GM19240 (cell line): ENCODE data around the gene DSG4.
"Not testable (repeated sequence)": the region's sequence is repeated elsewhere in the genome, so short reads cannot be mapped to it uniquely, and the experiment has no call there.

Experiments
- DNase-seq: peaks from one replicate; pipeline ENCODE4 v3.0.0; 2011; ENCODE audit warnings: low spot score; ENCODE audit not compliant: insufficient read length

DSG4 gene, protein sequence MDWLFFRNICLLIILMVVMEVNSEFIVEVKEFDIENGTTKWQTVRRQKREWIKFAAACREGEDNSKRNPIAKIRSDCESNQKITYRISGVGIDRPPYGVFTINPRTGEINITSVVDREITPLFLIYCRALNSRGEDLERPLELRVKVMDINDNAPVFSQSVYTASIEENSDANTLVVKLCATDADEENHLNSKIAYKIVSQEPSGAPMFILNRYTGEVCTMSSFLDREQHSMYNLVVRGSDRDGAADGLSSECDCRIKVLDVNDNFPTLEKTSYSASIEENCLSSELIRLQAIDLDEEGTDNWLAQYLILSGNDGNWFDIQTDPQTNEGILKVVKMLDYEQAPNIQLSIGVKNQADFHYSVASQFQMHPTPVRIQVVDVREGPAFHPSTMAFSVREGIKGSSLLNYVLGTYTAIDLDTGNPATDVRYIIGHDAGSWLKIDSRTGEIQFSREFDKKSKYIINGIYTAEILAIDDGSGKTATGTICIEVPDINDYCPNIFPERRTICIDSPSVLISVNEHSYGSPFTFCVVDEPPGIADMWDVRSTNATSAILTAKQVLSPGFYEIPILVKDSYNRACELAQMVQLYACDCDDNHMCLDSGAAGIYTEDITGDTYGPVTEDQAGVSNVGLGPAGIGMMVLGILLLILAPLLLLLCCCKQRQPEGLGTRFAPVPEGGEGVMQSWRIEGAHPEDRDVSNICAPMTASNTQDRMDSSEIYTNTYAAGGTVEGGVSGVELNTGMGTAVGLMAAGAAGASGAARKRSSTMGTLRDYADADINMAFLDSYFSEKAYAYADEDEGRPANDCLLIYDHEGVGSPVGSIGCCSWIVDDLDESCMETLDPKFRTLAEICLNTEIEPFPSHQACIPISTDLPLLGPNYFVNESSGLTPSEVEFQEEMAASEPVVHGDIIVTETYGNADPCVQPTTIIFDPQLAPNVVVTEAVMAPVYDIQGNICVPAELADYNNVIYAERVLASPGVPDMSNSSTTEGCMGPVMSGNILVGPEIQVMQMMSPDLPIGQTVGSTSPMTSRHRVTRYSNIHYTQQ

DNA sequence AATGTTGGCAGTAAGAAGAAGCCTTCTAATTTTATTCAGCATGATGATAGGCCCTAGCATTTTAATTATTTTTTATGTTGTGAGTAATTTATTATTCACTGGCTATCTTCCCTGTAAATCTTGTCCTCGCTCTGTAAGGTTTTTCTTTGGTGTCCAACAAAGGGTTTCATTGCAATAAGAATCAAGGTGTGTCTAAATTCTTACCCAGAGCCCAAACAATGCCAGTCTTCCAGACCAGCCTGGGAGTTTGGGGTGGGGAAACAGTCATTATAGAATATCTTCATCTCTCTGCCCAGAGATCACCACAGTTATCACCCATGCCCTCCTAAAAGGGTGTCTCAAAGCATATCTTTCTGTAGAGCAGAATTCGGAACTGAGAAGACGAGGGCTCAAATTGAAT lies at the start of gene DSG4:
DSG4 (plus strand) TSS at position 301 of the 400 bp plus-strand sequence. CDS start 135 bp downstream, outside the sequence.
- DNase-seq, result no peak

DNA sequence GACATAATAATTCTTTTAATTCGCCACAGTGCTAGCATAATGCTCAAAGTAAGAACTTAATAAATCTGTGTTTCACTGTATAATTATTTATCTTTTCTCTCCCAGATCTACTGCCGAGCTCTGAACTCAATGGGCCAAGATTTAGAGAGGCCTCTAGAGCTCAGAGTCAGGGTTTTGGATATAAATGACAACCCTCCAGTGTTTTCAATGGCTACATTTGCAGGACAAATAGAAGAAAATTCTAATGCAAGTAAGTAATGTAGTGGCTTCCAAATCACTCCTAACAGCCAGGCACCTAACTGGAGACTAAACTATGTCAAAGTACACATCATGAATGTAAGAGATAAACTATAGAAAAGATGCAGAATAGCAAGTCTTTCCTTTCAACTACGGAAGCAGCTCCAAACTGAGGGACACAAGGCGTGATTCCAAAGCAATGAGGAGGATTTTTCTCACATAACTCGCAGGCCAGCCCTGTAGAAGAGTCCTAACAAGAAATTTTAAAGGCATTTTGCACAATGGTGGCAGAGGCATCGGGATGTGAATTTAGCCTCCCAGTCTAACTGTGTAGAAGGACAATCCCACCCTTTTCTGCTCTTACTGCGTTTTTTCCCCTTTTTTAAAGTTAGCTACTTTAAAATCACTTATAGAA lies 46.7 kb upstream of the DSG4 start:
- no peak for DNase-seq

DNA sequence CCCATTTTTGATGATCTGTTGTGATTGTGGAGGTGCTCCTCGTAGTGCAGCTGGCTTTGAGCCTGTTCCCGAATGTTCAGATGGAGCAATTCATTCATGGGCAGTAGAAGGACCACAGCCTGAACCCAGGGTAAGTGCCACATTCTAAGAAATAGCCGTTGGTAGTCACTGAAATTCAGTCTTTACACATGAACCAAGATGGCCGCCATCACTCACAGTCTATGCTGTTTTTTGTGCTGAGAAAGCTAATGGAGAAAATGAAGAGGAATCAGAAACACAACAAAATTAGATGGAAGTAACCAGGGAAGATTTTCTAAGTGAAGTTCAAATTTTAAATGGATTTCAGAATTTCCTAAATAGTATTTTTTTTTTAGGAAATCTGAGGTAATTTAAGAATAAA lies 33.1 kb upstream of the DSG4 start:
- no peak for DNase-seq

DNA sequence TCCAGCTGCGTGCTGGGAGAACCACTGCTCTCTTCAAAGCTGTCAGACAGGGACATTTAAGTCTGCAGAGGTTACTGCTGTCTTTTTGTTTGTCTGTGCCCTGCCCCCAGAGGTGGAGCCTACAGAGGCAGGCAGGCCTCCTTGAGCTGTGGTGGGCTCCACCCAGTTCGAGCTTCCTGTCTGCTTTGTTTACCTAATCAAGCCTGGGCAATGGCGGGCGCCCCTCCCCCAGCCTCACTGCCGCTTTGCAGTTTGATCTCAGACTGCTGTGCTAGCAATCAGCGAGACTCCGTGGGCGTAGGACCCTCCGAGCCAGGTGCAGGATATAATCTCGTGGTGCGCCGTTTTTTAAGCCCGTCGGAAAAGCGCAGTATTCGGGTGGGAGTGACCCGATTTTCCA lies 23.2 kb upstream of the DSG4 start:
- not testable (repeated sequence) for DNase-seq

DNA sequence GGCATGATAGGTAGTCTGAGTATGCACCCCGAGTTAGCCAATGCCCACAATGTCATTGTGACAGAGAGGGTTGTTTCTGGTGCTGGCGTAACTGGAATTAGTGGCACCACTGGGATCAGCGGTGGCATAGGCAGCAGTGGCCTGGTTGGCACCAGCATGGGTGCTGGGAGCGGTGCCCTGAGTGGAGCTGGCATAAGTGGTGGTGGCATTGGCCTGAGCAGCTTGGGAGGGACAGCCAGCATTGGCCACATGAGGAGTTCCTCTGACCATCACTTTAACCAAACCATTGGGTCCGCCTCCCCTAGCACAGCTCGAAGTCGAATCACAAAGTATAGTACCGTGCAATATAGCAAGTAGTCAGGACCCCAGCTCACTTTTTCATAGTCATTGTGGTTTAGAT lies 21.6 kb upstream of the DSG4 start:
- no peak for DNase-seq

DNA sequence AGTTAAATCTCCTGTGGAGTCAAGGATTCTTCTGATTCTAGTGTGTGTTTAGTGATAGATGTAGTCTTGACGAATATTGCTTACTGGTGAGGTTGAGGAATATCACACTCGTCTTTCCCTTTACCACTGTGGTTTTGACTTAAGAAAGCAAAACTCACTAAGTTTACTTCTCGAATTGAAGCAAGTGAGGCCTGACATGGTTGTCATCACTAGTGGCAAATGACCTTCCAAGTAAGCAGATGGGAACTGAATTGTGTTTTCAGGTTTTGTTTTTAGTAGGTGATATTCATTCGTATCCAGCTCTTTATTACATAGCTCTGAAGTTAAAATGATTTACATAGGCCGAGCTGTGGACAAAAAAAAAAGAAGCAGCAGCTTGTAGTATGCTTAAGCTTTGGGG lies 20.6 kb upstream of the DSG4 start:
- no peak for DNase-seq

DNA sequence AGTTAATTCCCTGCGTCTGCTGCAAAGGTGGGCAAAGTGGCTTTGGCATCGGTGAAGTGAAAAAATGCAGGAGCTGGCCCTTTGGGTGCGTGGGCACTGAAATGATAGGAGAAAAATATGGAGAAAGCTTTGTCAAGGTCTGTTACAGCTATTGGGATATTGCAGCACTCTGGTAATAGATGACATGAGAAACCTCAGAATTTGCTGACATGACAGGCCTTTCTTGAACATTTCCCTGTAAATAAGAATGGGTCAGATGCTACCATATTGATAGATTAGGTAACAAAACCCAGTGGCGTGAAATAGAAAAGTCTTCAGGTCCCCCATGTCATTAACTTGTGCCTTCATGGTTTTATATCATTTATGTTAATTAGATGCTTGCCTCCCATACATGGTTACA lies 12.4 kb upstream of the DSG4 start:
- no peak for DNase-seq

DNA sequence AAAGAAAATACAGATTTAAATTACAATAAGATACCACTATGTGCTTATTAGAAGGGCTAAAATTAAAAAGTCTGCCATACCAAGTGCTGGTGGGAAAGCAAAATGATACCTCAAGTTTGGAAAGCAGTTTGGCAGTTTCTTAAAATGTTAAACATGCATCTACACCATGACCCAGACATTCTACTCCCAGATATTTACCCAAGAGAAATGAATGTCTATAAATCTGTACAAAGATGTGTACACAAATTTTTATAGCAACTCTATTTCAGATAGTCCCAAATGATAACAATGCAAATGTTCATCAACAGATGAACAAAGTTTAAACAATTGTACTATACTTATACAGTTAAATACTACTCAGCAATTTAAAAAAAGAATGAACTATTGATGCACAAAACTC lies 7.1 kb upstream of the DSG4 start:
- DNase-seq, result no peak

DNA sequence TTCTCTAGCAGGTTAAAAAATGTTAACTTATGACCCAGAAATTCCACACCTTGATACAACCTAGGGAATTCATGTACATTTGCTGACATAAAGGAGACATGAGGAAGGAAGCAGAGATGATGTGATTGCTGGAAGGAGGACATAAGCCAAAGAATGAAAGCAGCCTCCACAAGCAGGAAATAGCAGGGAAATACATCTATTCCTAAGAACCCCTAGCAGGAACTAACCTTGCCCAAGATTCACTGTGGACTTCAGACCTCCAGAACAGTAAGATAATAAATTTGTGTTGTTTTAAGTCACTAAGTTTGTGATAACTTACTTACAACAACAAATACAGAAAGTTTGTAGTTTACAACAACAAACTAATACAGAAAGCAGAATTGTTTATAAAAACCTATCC lies 4.6 kb upstream of the DSG4 start:
- DNase-seq, result no peak

DNA sequence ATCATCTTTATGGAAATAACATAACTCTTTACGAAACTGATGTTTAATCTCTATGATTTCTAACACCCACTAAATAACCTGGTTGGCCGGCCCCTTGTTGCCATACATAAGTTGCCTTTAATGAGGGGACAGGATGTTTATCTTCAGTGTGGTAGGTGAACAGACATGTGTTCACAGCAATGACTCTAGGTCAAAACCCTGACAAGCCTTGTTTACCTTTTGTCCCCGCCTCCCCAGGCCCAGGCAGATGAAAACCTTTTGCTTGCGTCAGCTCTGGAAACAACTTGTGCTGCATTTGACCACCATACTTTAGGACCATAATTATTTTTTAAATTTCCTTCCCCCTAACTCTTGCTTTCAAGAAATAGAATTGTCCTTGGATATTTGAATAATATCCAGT lies 2.9 kb upstream of the DSG4 start:
- no peak for DNase-seq

DNA sequence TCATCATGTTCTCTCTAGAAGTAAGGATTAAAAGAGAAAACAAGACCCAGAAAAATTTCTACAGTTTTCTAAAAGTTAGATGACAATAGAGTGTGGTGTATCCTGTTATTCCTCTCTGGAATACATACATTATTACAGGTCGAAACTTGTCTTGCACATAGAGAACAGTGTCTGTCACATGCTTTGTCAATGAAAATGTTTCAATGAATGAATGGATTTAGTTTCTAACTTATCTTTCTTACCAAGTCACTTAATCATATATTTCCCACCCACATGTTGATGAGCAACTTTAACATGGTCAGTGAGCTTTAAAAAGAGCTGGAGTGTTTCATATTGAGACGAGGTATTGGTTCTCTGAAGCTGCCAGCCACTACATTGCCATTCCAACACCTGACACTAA lies 4.3 kb downstream of the DSG4 start:
- DNase-seq, result no peak

DNA sequence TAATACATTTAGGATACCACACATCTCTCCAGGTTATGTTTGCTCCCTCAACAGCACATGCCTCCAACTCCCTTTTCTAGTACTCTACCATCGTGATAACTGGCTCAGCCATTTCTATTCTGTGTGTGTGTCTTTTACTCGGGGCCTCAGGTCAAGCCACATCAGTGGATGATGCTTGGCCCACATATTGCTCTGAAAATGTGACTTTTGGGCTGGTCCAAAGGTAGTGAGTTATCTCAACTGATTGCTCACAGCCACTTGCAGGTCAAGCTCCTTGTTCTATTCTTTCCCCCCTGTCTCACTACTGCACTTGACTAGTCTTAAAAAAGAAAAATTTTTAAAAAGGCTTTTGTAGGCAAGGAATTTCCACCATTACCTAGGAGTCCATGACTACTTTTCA lies 5.5 kb downstream of the DSG4 start:
- DNase-seq, result no peak

DNA sequence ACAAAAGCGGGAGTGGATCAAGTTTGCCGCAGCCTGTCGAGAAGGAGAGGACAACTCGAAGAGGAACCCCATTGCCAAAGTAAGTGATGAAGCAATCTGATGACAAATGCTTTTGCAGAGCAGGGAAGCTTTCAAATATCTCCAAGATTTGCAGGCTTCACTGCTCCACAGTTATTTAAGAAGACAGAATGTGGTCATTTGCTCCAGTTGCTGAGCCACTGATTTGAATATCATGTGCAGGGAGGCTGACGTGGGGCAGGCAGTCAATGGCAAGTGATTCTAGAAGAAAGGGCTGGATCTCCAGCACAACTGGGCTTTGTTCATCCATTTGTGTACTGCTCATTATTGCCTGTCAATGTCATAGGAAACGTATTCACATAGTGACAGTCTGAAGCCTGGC lies 10.2 kb downstream of the DSG4 start:
- DNase-seq, result no peak

DNA sequence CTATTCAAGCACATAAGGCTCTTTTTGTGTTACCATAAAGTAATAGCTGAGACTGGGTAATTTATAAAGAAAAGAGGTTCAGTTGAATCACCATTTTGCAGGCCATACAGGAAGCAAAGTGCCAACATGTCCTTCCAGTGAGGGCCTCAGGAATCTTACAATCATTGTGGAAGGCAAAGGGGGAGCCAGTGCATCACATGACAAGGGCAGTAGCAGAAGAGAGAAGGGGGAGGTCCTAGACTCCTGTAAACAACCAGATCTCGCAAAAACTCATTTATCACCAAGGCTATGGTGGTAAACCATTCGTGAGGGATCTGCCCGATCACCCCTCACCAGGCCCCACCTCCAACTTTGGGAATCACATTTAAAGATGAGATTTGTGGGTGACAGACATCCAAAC lies 16.7 kb downstream of the DSG4 start:
- DNase-seq, result no peak

DNA sequence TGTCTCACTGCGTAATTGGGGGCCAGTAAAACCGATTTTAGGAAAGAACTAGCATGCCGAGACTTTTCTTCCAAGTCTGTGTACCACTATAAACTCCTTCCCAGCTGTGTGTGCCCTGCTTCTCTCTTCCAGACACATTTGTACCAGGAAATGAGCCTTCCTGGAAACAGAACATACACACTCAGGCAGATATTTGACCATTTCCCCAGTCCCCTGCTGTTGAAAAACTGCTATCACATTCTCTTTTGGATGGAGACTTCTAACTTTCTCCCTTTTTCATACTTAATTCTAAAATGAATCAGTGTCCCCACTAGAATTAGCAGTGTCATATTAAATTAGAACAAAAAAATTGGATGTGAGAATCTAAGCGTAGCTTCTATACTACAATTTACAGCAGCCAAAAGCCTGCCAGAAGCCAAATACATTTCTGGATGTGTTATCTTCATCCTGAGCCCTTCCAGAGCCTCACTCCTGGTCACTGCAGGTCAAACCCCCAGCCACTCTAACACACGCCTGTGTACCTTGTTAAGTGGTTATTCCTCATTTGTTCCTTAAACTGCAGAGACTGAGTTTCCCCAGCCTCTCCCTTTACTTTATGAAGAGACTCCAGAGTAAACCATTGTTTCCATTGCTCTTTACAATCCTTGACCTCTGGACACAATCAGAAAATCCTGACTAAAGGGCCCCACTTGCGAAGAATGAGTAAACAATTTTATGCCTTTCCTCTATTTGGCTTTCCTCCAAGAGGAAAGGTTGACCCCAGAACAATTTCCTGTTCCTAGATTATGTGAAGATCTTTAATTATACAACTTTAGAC lies 20.4 kb downstream of the DSG4 start:
- DNase-seq, result no peak

DNA sequence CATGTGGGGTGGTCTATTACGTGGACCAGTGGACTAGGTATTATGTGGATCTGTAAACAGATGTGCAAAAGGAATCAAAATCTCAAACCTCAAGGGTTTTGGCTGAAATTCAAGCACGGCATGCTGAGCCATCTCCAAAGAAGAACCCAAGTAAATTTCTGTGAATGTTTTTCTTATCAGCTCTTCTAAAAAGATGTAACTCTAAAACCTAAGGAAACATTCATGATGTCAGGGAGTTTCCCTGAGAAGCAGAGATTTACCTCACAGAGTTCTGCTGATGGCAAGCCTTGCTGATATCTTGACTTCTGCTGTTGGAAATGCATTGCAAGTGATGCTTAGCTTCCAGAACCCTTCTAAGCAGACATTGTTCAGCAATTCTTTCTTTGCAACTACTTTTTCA lies 21.6 kb downstream of the DSG4 start:
- DNase-seq, result no peak

DNA sequence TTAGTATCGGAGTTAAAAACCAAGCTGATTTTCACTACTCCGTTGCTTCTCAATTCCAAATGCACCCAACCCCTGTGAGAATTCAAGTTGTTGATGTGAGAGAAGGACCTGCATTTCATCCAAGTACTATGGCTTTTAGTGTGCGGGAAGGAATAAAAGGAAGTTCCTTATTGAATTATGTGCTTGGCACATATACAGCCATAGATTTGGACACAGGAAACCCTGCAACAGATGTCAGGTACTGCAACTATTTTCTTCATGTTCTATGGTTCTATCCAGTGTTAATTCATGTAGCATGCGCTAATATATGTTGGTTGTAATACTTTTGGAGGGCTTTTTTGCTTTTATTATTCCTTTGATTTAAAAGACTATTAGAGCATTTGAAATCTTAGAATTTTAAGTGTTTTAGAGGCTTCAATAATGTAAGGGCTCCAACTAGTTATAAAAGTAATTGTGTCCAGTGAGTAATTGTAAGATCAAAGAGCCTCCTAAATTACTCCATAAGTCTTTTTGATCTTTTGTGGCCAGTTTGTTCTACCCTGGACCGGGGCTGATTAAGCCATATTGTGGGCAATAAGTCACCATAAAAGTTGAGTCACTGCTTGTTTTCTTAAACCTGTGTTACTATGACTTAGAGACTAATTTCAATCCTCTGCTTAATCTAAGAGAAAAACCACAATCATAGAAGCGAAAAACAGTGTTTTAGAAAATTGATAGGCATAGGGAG lies 22.9 kb downstream of the DSG4 start:
- no peak for DNase-seq

DNA sequence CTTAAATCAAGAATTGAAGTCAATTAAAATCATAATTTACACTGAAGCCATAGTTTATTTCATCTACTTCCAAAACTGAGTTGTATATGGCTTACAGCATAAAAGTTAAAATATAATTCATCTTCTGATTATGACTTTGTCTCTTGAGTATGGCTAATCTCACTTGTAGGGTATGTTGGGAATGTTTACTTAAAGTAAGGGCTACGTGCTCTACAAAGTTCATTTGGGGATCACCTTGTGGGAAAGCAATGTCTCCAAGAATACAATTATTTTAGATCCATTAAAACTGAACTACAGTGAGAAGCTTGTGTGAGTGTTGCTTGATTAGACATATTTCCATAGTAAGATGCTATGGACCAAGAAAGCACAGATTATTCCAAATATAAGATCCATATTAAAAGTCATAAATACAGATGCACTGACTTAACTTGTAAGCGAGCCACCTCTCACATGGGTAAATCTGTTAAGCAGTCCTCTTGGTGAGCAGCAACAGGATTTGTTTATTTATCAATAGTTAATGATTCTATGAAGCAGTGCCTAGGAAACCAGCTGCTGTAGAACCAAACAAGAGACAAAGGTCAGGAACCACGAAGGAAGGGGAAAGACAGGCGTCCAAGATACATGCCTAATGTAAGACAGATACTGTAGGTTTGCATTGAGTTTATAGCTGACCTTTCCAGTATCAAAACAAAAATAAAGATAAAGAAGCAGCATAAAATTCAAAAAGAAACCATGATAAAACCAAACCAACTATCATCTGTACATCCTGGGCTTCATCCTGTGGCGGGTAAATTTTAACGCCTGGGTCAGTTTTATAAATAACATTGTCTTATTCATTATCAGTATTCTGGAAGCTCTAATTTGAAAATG lies 24.8 kb downstream of the DSG4 start:
- no peak for DNase-seq

DNA sequence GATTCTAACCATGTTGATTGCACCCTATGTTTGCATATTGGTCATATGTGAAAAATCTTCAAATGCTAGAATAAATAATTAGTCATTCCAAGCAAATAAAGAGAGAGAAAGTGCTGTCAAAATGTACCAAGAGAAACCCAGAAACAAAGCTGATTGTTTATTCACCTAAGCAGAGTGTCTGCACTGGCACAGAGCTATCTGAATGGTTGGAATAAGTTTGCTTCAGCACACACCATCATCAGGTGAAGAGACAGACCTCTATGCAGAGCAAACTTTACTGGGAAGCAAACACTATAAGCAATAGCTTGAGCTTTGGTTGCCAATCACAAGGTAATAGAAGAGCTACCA lies 25.4 kb downstream of the DSG4 start:
- no peak for DNase-seq
